ENCODE results near the gene FANCC.
A peak's percentile ranks its signal among the peaks of the same experiment; 100 is the strongest.
"Not testable (repeated sequence)": the region's sequence is repeated elsewhere in the genome, so short reads cannot be mapped to it uniquely, and the experiment has no call there.

Gene FANCC

DNA sequence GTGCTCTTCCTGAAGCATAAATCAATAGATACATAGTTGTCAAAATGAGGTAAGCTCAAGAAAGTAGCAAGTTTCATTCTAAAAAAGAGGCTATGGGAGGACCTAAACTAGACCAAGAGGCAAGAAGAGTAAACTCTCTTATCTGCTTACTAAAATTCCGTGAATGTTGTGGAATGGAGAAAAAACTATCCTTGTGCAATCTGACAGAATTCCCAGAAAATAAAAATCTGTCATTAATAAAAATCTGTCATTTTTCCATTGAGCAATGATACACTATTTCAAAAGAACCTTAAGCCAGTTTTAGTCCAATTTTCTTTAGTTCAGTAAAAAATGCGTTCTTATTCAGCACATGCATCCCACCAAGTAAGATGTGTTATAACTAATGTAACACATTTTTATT, 15.9 kb upstream of the FANCC start:
- no peak for DNase-seq
- in situ Hi-C loops (cut with MboI; ENCODE audit: low pct_unique_long_range_greater_than_20kb, low sequenced_read_pairs), result no loop called here

DNA sequence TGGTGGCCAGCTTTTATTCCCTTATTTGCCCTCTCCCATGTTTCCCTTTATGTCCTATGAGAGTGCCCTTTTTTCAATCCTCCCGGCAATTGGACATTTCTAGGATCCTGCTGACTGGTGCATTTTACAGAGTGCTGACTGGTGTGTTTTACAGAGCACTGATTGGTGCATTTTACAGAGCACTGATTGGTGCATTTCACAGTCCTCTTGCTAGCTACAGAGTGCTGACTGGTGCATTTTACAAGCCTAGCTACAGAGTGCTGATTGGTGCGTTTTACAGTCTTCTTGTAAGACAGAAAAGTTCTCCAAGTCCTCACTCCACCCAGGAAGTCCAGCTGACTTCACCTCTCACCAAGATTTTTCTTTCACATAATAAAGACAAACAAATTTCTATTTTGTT, 15.4 kb upstream of the FANCC start:
- no peak for DNase-seq
- in situ Hi-C loops (cut with MboI; ENCODE audit: low pct_unique_long_range_greater_than_20kb, low sequenced_read_pairs), result no loop called here

DNA sequence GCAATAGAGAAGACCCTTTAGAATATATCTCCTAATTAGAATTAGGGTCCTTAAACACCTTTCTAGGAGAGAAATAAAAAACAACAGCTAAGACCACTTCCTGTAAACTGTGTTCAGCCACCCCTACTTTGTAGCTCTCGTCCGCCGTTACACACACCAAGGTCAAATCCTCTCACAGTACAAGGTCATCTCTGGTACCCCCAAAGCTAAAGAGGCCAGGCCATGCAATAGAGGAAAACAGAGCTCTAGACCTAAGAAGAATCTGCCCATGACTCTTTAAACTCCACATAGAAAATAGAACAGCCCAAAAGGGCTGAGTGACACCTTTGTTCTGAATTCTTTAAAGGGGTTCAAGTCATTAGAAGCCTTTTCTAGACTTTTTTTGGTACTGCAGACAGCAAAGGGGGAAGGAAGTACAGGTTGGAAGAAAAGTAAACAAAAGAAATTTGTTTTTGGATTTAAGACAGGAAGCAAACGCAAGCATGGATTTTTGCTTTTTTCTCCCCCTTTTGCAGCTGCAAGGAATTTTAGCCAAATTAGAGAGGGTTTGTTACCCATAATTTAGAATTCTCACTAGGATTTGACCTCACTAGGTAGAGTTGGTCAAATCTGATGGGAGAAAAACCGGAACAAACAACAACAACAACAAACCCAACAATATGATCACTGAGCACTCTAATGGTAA, 13.4 kb upstream of the FANCC start:
- in situ Hi-C loops (cut with MboI; ENCODE audit: low pct_unique_long_range_greater_than_20kb, low sequenced_read_pairs), result no loop called here
- DNase-seq, result no peak

DNA sequence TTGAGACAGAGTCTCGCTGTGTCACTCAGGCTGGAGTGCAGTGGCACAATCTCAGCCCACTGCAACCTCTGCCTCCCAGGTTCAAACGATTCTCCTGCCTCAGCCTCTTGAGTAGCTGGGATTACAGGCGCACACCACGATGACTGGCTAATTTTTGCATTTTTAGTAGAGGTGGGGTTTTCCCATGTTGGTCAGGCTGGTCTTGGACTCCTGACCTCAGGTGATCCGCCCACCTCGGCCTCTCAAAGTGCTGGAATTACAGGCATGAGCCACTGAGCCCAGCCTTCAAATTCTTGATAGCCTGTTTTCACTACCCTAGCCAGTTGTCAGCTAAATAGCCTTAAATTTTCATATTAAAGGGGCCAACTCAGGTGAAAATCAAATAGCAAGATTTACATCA, 11.6 kb upstream of the FANCC start:
- DNase-seq; in situ Hi-C loops (cut with MboI; ENCODE audit: low pct_unique_long_range_greater_than_20kb, low sequenced_read_pairs): not testable (repeated sequence)

DNA sequence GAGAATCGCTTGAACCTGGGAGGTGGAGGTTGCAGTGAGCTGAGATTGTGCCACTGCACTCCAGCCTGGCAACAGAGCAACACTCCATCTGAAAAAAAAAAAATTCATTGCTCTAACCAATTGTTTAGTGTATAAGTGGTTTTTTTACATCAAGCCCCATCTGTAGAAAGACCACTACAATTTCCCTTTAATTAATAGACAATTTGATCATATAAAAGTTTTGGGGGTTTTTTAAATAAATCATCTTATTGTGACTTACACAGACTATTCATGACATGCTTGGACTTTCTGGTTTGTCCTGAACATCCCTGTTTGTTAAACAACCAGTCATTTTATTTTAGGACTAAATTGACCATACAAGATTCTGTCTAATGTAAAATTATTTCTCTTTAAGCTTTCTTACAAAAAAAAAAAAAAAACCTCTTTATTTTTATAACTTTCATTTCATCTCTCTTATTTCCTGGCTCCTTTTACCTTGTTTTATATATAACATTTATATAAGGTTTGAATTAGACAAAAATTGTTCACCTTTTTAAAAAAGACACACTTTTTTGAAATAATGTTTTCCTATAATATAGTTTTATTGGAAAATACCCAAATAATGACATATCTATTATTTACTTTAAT, 9.8 kb upstream of the FANCC start:
- no peak for DNase-seq
- in situ Hi-C loops (cut with MboI; ENCODE audit: low pct_unique_long_range_greater_than_20kb, low sequenced_read_pairs), result no loop called here

DNA sequence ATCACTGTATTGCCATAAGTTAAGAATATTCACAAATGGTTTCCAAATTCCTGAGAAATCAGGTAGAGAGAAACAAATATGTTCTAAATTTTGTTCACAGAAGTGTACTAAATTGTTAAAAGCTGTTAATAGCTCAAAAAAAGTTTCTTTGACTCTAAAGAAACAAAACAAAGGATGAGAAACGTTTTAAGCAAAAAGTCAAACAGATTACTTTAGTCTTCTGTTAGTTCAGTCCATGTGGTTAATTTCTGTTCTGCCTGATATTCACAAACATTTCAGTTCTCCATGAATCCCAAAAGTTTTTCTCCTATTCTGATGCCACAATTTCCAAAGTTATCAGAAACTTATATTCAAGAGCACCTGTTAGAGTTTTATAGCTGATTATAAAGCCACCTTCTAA, 7.7 kb upstream of the FANCC start:
- in situ Hi-C loops (cut with MboI; ENCODE audit: low pct_unique_long_range_greater_than_20kb, low sequenced_read_pairs), result no loop called here
- DNase-seq, result no peak

DNA sequence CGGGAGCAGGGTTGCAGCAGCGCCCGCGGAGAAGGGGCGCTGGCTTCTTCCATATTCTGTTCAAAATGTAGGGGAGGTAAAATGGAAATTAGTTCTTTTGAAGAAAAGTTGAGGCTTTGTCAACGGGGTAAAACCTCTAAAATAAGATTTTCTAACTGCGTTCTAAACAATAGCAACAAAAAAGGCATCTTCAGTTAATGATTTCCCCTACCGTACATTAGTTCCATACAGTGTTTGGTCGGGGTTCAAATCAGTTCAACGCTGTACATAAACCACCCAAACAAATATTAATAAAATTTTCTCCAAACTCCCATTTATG, 343 bp upstream of the FANCC start:
- in situ Hi-C loops (cut with MboI; ENCODE audit: low pct_unique_long_range_greater_than_20kb, low sequenced_read_pairs), result no loop called here
- no peak for DNase-seq

DNA sequence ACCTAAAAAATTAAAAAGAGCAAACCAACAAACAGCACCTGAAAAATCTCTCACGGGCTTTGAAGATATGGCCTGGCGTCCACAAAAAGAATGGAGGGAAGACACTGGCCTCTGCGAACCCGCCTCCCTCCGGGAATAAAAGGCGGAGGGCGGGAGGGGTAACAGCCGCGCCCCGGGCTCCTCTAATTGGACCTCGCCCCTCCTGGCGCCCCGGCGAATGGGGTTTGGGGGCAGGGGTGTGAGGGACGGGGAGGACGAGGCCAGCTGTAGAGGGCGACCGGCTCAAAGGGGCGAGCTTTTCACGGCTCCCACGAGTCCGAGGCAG, 753 bp downstream of the FANCC start:
- DNase-seq, result peak; percentile 75
- in situ Hi-C loops (cut with MboI; ENCODE audit: low pct_unique_long_range_greater_than_20kb, low sequenced_read_pairs), result no loop called here

DNA sequence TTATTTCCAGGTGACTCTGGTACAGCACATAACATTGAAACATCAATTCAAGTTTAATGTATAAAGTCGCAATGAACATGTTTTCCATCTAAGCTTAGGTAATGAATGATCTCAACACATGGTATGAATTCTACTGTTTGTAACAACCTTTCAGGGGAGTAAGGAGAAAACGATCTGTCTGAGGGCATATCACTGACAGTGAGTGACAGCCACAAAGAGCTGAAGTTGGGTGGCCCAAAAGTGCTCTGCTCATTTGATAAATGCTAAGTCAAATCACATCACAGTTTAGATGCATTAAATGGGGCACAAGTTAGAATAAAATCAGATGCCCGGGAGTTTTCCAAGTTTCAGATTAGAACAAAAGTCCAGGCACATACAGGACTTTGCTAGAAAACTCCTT, 1.2 kb downstream of the FANCC start:
- in situ Hi-C loops (cut with MboI; ENCODE audit: low pct_unique_long_range_greater_than_20kb, low sequenced_read_pairs), result no loop called here

DNA sequence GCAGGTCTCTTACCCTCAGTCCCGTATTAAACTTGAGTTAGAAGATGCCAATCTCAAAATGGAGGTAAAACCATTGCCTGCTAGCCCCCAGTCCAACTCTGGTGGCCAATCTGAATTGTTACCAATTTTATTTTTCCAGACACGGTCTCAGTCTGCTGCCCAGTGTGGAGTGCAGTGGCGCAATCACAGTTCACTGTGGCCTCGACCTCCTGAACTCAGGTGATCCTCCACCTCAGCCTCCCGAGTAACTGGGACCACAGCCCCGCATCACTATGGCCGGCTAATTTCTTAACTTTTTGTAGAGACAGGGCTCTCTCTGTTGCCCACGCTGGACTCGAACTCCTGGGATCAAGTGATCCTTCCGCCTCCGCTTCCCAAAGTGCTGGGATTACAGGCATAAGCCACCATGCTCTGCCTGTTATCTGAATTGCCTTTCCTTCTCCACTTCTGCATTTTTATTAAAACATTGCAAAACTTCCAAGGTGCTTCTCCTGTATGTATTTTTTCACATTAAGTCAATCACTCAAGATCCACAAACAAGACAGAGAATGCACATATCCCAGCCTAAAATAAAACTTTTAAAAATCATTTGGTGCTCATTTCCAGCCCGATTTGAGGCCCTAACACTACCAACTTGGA, 2.3 kb downstream of the FANCC start:
- no peak for DNase-seq
- in situ Hi-C loops (cut with MboI; ENCODE audit: low pct_unique_long_range_greater_than_20kb, low sequenced_read_pairs), result no loop called here

More for the DNA sequence above, 1.2 kb downstream of the FANCC start:
- DNase-seq, result no peak

DNA sequence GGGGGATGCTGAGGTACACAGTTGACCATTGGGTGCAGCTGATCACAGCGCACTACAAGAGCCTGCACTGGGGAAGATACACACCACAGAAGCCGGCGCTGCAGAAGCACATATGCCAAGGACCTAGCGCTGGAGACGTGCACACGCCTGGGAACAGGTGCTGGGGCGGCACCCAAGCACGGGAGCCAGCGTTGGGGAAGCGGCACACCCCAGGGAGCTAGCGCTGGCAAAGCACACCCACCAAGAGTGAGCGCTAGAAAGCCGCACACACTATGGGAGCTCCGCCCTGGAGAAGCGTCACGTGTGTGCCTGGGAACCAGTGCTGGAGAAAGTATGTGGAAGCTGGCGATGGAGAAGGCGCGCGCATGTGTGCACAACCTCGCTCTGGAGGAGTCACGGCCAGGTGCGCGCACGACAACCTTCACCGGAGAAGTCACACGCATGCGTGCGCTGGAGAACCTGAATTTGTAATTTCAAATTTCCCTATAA, 4.5 kb downstream of the FANCC start:
- in situ Hi-C loops (cut with MboI; ENCODE audit: low pct_unique_long_range_greater_than_20kb, low sequenced_read_pairs), result no loop called here
- no peak for DNase-seq

DNA sequence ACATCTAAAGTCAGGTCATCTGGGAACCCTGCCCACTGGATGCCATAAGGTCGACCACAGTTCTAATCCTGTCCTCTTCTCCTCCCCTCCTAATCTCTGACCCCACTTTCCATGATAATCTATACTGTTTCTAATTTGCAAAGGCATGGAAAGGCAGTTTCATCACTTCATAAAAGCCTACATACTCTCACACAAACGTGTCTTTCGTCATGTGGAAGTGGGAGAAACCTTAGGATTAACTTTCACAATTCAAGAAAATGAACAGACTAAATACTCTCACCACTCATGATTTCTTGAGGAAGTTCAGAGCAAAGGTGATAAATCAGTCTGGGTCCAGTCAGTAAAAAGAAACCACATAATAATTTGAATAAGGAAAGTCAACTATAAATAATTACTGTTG, 5.5 kb downstream of the FANCC start:
- no peak for DNase-seq
- in situ Hi-C loops (cut with MboI; ENCODE audit: low pct_unique_long_range_greater_than_20kb, low sequenced_read_pairs), result no loop called here

DNA sequence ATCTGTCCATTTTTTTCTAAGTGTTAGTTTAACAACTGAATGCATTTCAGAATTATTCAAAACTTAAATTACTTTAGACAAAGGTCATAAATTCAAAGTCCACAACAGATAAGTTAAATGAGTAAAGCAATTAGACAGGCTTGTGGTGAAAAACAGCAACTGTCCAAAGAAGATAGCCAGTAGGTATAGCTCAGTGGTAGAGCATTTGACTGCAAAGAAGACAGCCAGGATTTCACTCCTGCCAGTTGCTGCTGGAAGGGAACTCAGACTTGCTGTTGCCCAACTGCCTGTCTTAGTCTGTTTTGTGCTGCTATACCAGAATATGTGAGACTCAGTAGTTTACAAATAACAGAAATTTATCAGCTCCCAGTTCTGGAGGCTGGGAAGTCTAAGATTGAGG, 10.0 kb downstream of the FANCC start:
- in situ Hi-C loops (cut with MboI; ENCODE audit: low pct_unique_long_range_greater_than_20kb, low sequenced_read_pairs), result no loop called here
- no peak for DNase-seq

DNA sequence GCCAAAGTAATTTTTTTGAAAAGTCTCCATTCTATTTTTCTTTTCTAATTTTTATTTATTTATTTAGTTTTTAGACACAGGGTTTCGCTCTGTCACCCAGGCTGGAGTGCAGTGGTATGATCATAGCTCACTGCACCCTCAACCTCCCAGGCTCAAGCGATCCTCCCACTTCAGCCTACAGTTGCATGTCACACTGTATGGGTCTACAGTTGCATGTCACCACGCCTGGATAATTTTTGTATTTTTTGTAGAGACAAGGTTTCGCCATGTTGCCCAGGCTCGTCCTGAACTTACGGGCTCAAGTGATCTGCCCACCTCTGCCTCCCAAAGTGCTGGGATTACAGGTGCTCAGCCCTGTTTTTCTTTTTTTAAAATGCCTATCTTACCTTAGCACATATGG, 10.7 kb downstream of the FANCC start:
- DNase-seq, result no peak
- in situ Hi-C loops (cut with MboI; ENCODE audit: low pct_unique_long_range_greater_than_20kb, low sequenced_read_pairs), result no loop called here

DNA sequence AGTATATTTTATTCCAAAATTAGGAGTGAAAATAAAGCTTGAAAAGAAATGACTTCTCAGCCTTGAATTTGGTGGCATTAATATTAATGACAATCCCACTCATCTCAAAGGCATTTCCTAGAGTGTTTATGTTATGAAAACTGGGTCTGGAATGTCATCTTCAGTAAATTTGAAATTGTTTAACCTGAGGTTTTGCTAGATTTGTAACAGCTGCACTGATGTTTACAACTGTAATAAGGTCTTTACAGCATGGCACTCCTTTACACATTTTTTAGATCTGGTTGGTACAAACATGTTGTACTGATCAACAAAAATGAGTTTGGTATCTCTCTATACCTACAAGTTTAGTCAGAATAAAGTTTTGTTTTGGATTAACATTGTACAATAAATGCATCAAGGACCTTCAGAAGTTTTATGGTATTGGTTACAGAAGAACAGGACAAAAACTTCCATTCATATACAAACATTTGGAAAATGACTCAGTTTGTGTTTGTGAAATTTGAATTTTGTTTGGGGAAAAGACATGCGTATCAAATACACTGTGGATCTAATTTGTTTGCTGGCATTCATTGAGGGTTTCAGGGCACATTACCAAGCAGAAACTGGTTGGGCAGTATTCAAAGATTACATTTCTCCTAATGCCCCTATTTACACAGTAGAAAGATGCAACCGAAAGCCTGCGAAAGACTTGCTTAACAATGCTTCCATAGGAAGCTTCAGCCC, 11.6 kb downstream of the FANCC start:
- DNase-seq, result no peak
- in situ Hi-C loops (cut with MboI; ENCODE audit: low pct_unique_long_range_greater_than_20kb, low sequenced_read_pairs), result no loop called here

DNA sequence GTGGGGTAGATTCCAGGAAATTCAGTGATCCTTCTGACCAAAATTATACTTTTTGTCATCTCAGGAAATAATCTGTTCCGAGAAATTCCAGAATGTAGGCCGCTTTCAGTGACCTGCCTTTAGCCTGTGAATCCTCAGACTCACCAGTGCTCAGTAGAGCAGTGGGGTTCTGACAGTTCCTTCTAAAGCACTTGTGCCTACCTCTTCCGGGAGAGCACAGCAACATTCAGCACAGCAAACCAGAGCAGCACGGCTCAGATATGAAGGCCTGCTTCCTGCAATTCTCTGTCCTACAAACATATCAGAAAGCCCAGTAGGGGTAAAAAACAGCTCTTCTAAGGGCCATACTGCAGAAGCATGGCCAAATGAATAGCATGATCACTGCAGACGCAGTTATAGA, 15.0 kb downstream of the FANCC start:
- DNase-seq, result peak; percentile 26

DNA sequence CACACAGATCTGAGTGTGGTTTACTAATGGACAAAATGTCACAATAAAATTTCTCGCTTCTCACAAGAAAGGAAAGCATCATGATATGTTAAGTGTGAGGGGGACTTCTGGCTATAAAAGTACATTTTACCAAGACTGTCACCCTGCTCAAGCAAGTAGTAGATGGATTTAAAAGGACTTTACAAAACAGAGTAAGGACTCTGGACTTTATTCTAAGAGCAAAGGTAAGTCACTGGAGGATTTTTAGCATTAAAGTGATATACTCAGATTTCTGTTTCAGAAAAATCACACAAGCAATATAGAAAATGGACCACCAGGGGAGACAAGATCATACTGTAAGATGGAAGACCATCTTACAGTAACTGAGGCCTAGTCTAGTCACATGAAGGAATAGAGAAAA, 19.7 kb downstream of the FANCC start:
- DNase-seq, result no peak
- in situ Hi-C loops (cut with MboI; ENCODE audit: low pct_unique_long_range_greater_than_20kb, low sequenced_read_pairs), result no loop called here

More for the DNA sequence above, 15.0 kb downstream of the FANCC start:
- in situ Hi-C loops (cut with MboI; ENCODE audit: low pct_unique_long_range_greater_than_20kb, low sequenced_read_pairs), result no loop called here

DNA sequence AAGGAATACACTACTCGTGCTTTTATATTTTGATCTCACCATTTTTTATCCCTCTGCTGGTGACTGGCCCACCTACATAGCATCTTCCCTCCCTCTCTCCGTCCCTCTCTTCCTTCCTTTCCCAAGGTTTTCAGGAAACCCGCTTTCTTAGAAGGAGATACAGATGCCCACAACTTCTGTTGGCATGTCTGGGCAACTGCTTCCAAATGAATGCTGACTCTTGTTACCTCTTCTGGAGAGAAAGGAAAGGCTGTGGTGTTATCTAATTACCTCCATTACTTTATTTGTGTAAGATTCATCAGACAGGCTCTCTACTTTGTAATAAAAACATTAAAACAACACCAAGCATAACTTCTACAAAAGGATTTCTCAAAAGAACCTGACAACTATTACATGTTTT, 20.2 kb downstream of the FANCC start:
- in situ Hi-C loops (cut with MboI; ENCODE audit: low pct_unique_long_range_greater_than_20kb, low sequenced_read_pairs), result no loop called here

DNA sequence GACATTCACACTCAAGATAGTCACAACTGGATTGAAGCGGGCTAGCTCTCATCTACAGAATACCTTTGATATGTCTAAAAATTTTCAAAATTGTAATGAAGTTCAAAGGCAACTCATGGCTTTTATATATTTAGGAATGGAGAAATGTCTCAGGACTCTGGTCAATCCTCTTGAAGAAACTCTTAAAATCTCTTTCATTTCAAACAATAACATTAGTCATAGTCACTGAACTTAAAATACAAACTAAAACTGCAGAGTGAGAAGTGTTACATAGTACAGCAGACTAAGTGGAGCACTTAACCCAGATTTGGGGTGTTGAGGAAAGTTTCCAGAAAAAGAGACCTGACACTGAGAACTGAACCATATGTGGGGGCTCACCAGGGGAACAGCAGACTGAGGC, 20.7 kb downstream of the FANCC start:
- DNase-seq, result no peak
- in situ Hi-C loops (cut with MboI; ENCODE audit: low pct_unique_long_range_greater_than_20kb, low sequenced_read_pairs), result no loop called here

More for the DNA sequence above, 20.2 kb downstream of the FANCC start:
- DNase-seq, result no peak

DNA sequence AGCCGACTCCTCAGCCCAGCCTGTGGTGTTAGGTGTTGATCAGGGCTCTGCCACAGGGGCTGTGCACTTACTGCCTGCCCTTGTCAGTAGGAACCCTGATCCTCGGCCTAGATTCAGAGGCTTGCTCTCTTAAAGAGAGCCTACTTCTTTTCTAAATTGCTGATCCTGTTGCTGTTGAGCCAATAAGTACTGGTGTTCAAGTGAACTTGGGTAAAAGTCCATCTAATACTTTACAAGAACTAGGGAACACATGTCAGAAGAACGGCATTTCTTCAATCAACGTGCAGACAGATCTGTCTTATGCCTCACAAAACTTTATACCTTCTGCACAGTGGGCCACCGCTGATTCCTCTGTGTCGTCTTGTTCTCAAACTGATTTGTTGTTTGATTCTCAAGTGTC, 24.2 kb downstream of the FANCC start:
- in situ Hi-C loops (cut with MboI; ENCODE audit: low pct_unique_long_range_greater_than_20kb, low sequenced_read_pairs); DNase-seq: not testable (repeated sequence)

All from KBM-7 (cell line).